GM12865 (cell line): ENCODE measurements around the gene RBPJ.
A peak's percentile ranks its signal among the peaks of the same experiment; 100 is the strongest.

ENCODE experiments used
- DNase-seq: peaks from one replicate; pipeline ENCODE4 v3.0.0; 2010; ENCODE audit warnings: low read depth
- H3K4me3 ChIP-seq: 2 replicates; pipeline ENCODE4 v1.5.1; 2011; ENCODE audit warnings: mild to moderate bottlenecking, low read depth, low read length, control low read depth
- CTCF ChIP-seq: IDR thresholded peaks from 2 replicates; pipeline ENCODE4 v1.5.1; 2011; ENCODE audit warnings: low read length, control low read depth, low read depth, inconsistent platforms; ENCODE audit not compliant: insufficient read depth; ENCODE audit errors: missing control alignments

RBPJ gene

DNA sequence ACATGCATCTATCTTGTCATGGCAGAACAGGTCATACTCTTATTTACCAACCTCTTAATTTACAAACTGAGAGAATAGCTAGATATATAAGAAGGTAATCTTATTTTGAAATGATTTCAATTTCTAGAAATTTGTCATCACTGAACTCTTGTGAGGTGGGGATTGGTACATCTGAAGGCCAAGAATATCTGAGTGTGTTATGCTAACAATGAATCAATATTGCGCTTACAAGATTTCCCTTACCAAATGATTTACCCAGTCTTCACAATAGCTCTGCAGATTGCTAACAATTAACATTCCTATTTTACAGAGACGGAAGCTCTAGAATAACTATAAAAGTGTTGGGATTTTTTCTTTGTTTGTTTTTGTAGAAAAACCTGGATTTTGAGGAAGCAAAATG is 48.3 kb downstream of the RBPJ start:
- TF ChIP-seq CTCF: no peak
- no peak overlapping the region for H3K4me3 ChIP-seq
- no peak for DNase-seq

GRCh38 chr4:26369581-26369980 is 48.8 kb downstream of the RBPJ start:
- no peak overlapping the region for H3K4me3 ChIP-seq
- no peak for TF ChIP-seq CTCF
- DNase-seq: no peak

GRCh38 chr4:26372076-26372475 is 51.3 kb downstream of the RBPJ start:
- DNase-seq: no peak
- no peak for TF ChIP-seq CTCF
- H3K4me3 ChIP-seq: no peak overlapping the region

DNA sequence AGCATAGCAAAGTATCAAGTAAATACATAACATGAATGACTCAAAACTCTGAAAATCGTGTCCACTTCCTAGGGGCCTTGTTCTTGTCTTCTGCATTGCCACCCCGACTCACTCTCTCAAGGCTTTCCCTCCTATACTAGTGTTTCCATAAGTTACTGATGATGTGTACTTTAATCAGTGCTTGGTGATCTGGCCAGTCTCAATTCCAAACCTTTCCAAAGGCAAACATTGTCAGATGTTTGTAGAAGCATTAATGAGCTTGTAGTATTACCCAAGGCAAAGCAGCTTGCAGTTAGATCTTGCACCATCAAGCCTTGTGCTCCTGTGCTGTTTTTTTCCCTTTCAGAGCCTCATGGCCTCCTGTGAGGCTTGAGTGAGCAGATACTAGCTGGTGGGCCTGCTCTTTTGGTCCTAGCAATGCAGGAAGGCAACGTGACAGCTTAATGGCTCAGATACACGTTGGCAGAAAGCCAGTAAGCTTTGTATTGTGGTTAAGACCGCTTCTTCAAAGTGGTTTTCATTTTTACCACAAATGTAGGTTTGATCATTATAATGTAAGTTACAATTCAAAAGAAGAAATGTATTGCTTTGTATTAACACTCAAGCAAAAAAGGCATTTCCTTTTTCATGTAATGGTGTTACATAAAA is 51.8 kb downstream of the RBPJ start:
- TF ChIP-seq CTCF: no peak
- DNase-seq: peak; percentile 90
- no peak overlapping the region for H3K4me3 ChIP-seq

- H3K4me3 ChIP-seq: no peak overlapping the region
- TF ChIP-seq CTCF: no peak
- DNase-seq: no peak
These were observed 54.7 kb downstream of the RBPJ start for GRCh38 chr4:26375551-26375950.

- H3K4me3 ChIP-seq: no peak overlapping the region
- DNase-seq: no peak
- TF ChIP-seq CTCF: no peak
These were observed 56.8 kb downstream of the RBPJ start for GRCh38 chr4:26377328-26378311.
